GM12801 (cell line): ENCODE results near the gene FEM1B.

Source experiments
- TF ChIP-seq, protein P1 (sequence below): IDR thresholded peaks from one replicate; pipeline ENCODE4 v1.5.1; 2011; ENCODE audit warnings: control low read depth; ENCODE audit not compliant: insufficient read length; ENCODE audit errors: extremely low read depth

Gene FEM1B

GRCh38 chr15:68281008-68281407, 3.5 kb downstream of the FEM1B start:
- TF ChIP-seq, protein P1, sequence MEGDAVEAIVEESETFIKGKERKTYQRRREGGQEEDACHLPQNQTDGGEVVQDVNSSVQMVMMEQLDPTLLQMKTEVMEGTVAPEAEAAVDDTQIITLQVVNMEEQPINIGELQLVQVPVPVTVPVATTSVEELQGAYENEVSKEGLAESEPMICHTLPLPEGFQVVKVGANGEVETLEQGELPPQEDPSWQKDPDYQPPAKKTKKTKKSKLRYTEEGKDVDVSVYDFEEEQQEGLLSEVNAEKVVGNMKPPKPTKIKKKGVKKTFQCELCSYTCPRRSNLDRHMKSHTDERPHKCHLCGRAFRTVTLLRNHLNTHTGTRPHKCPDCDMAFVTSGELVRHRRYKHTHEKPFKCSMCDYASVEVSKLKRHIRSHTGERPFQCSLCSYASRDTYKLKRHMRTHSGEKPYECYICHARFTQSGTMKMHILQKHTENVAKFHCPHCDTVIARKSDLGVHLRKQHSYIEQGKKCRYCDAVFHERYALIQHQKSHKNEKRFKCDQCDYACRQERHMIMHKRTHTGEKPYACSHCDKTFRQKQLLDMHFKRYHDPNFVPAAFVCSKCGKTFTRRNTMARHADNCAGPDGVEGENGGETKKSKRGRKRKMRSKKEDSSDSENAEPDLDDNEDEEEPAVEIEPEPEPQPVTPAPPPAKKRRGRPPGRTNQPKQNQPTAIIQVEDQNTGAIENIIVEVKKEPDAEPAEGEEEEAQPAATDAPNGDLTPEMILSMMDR = no peak

DNA sequence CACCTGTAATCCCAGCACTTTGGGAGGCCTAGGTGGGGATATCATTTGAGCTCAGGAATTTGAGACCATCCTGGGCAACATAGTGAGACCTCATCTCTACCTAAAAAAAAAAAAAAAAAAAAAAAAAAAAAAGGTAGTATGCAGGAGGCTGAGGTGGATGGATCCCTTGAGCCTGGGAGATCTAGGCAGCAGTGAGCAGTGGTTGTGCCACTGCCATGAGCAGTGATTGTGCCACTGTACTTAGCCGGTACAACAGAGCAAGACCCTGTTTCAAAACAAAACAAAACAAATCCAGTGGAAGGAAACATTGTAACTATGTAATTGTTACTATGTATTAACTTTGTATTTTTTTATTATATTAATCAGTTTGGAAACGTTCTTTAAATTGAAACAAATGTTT, 5.9 kb downstream of the FEM1B start:
- TF ChIP-seq, protein P1 = no peak

GRCh38 chr15:68284616-68285258, 7.2 kb downstream of the FEM1B start:
- TF ChIP-seq, protein P1 = no peak

DNA sequence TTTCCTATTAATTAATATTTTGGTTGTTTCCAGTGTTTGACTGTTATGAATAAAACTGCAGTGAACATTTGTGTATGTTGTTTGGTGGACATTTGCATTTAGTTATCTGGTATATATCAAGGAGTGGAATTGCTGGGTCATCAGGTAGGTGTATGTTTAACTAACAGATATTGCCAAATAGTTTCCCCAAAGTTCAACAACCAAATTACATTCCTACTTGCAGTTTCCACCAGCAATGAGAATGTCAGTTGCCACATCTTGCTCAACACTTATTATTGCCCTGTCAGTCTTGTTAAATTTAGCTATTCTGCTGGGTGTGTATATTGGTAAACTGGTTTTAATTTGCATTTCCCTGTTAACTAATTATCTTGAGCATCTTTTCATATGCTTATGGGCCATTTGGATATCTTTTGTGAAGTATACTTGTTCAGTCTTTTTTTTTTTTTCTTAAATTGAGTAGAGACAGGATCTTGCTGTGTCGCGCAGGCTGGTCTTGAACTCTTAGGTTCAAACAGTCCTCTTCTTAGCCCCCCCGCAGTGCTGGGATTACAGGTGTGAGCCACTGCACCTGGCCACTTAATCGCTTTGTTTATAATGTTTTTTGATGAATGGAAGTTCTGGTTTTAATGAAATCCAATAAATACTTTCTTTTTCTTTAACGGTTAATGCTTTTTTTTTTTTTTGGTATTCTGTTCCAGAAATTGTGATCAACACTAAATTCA, 7.9 kb downstream of the FEM1B start:
- TF ChIP-seq, protein P1 = no peak

- TF ChIP-seq, protein P1 = no peak
Observed at GRCh38 chr15:68286256-68286655, 8.7 kb downstream of the FEM1B start.

- TF ChIP-seq, protein P1 = no peak
Observed at GRCh38 chr15:68289057-68289456, 11.5 kb downstream of the FEM1B start.

- TF ChIP-seq, protein P1 = no peak
Observed at GRCh38 chr15:68289621-68290352, 12.2 kb downstream of the FEM1B start.
